Mucosa of descending colon (tissue), 3 donors: ENCODE data around the gene EIF4E1B. TPM values are rescaled to one million over a fixed set of nuclear protein-coding genes. Genes with fewer than 3 reads are reported as not detected.
A peak's percentile ranks its signal among the peaks of the same experiment; 100 is the strongest.

Source experiments
- ATAC-seq: fragments of 200-7000 bp; cut with Tn5 transposase; one replicate; pipeline ENCODE4 v1.9.1; 2020; ENCODE audit warnings: mild to moderate bottlenecking, moderate library complexity
- DNase-seq, 3 donors: peaks; one replicate each; pipeline ENCODE4 v3.0.0-alpha.2; 2020
- H3K36me3 ChIP-seq: fragments of 200-600 bp; one replicate; pipeline ENCODE4 v1.8.0; 2021; ENCODE audit warnings: low read depth, mild to moderate bottlenecking
- H3K4me1 ChIP-seq: fragments of 200-600 bp; one replicate; pipeline ENCODE4 v1.8.0; 2021; ENCODE audit warnings: low read depth, mild to moderate bottlenecking
- H3K4me3 ChIP-seq: fragments of 200-600 bp; one replicate; pipeline ENCODE4 v1.8.0; 2021; ENCODE audit warnings: mild to moderate bottlenecking
- H3K9me3 ChIP-seq: fragments of 200-600 bp; one replicate; pipeline ENCODE4 v1.8.0; 2021; ENCODE audit warnings: mild to moderate bottlenecking
- intact Hi-C, 2 donors: fragments of 100-400 bp; cut with DNase I in 1 of 2; cut with micrococcal nuclease in 1 of 2; formaldehyde crosslinking; loops; one replicate each; pipeline versions ENCODE4 v1.11.0 to v1.11.1; 2022; cut with DNase I, micrococcal nuclease
- total RNA-seq, 3 donors: library from RNA; stranded (reverse); fragmentation: NEBNext Ultra II Directional in 2 of 3; extraction: Animal tissue kit (Norgen Biotek cat#: 25700) in 2 of 3; gene quantifications; one replicate each; pipeline versions ENCODE4 v1.2.1 to v1.2.4, GENCODE V29; 2021 to 2023
- TF ChIP-seq, protein P1 (sequence below): fragments of 200-600 bp; IDR thresholded peaks from one replicate; pipeline ENCODE4 v1.8.0; 2022; ENCODE audit warnings: antibody characterized with exemption, mild to moderate bottlenecking
- donor health status: DM: no; HTN: no; CAD: no; lungs with moderate emphysema.
- donor health status: DM: no; HTN: no; CAD: no.
- donor health status: DM: no; HTN: yes; CAD: no.

Gene EIF4E1B
- total RNA-seq, 3 donors from 2014 or later, result not detected

- TF ChIP-seq, protein P1, sequence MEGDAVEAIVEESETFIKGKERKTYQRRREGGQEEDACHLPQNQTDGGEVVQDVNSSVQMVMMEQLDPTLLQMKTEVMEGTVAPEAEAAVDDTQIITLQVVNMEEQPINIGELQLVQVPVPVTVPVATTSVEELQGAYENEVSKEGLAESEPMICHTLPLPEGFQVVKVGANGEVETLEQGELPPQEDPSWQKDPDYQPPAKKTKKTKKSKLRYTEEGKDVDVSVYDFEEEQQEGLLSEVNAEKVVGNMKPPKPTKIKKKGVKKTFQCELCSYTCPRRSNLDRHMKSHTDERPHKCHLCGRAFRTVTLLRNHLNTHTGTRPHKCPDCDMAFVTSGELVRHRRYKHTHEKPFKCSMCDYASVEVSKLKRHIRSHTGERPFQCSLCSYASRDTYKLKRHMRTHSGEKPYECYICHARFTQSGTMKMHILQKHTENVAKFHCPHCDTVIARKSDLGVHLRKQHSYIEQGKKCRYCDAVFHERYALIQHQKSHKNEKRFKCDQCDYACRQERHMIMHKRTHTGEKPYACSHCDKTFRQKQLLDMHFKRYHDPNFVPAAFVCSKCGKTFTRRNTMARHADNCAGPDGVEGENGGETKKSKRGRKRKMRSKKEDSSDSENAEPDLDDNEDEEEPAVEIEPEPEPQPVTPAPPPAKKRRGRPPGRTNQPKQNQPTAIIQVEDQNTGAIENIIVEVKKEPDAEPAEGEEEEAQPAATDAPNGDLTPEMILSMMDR, result no peak
- Histone ChIP-seq H3K9me3 (no peaks in the 10 kb centered on the region), H3K36me3 (no peaks in the 10 kb centered on the region), H3K4me3 (no peak overlapping the region), H3K4me1 (no peaks in the 10 kb centered on the region)
- DNase-seq (no peak), ATAC-seq (no peak)
- intact Hi-C loops, result no loop called here
Measured at GRCh38 chr5:176685010-176685409, 54.5 kb downstream of the EIF4E1B start.

DNA sequence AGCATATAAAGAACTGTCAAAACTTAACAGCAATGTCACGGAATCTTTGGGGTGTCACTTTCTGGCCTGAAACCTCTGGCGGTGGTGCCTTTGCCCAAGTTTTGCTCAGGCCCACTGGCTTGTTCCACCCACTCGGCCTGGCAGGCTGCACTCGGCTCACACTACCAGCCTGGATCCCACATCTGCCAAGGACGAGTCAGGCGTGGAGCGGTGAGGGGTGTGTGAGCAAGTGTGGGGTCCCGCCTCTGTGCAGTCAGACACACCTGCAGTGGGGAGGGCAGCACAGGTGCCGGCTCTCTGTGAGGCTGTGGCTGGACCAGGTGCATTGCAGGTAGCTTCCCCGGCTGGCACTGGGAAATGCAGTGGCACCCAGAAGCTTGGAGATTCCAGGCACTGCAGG, 56.8 kb downstream of the EIF4E1B start:
- TF ChIP-seq, protein P1, result no peak
- Histone ChIP-seq H3K4me3 (no peak overlapping the region), H3K4me1 (peaks cover 4% of the 10 kb centered on the region), H3K36me3 (no peaks in the 10 kb centered on the region), H3K9me3 (no peaks in the 10 kb centered on the region)
- intact Hi-C loops, result no loop called here
- ATAC-seq (no peak), DNase-seq (no peak)

DNA sequence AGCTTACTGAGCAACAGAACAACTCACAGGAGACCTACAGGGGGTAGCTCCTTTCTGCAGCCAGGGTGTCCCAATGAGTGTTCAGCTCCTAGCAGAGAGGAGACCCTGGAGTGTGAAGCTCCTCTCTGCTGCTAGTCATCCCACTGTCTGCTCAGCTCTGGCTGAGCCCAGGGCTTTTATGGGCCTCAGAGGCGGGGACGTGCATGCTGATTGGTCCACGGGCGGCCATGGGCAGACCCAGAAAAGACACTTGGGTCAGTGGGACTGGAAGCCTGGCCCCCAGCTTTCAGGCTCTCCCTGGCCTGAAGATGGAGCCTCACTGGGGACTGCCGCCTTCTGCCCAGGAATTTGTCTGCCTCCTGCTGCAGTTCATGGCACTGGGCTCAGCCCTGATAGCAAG, 57.4 kb downstream of the EIF4E1B start:
- peaks cover 10% of the 10 kb centered on the region for H3K4me1 ChIP-seq
- no peak for DNase-seq

GRCh38 chr5:176690911-176691310, 60.4 kb downstream of the EIF4E1B start:
- ATAC-seq (no peak), DNase-seq (no peak)
- intact Hi-C loops, result no loop called here
- Histone ChIP-seq H3K36me3 (no peaks in the 10 kb centered on the region), H3K9me3 (no peaks in the 10 kb centered on the region), H3K4me1 (peaks cover 12% of the 10 kb centered on the region), H3K4me3 (no peak overlapping the region)
- TF ChIP-seq, protein P1, result no peak

More for the DNA sequence above, 57.4 kb downstream of the EIF4E1B start:
- TF ChIP-seq, protein P1, result no peak
- ATAC-seq, result no peak
- no peaks in the 10 kb centered on the region for H3K9me3 ChIP-seq
- H3K4me3 ChIP-seq, result no peak overlapping the region
- intact Hi-C loops, result no loop called here
- H3K36me3 ChIP-seq, result no peaks in the 10 kb centered on the region

DNA sequence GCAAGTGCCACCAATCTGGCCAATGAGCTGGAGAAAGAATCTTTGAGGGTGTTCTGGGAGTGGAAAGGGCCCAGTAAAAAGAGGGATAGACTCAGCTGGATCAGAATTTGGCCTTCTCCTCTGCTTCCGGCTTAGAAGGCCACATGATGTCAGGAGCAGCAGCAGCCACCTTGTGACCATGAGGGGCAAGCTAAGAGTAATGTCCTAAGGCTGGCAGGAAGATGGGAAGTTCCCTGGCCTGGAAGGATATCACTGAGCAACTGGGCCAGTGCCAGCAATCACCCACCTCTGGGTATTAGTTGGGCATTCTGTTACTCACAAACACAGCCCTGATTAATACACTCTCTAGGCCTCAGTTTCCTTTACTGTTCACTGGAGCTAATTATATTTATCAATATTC, 61.0 kb downstream of the EIF4E1B start:
- Histone ChIP-seq H3K9me3 (no peaks in the 10 kb centered on the region), H3K4me1 (peaks cover 12% of the 10 kb centered on the region), H3K4me3 (no peak overlapping the region), H3K36me3 (no peaks in the 10 kb centered on the region)
- TF ChIP-seq, protein P1, result no peak
- intact Hi-C loops, result no loop called here
- DNase-seq (no peak), ATAC-seq (no peak)

DNA sequence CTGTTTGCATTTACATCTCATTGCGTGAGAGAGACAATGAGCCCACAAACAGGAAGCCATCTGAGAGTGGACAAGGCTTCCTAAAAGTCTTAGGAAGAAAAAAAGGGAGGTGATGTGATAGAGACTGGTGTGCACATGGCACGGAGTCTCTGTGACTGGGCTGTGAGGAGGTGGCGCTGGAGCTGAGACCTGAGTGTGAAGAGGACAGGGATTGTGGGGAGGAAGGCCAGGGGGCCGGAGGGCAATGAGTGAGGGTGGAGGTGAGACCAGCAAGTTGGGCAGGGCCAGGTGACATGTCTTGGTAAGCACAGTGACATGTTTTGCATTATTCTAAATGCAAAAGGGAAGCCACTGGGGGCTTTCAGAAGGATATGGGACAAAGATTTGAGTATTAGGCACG, 61.9 kb downstream of the EIF4E1B start:
- Histone ChIP-seq H3K36me3 (no peaks in the 10 kb centered on the region), H3K4me1 (peaks cover 12% of the 10 kb centered on the region), H3K9me3 (no peaks in the 10 kb centered on the region), H3K4me3 (no peak overlapping the region)
- ATAC-seq, result peak; percentile 32
- DNase-seq, result no peak
- intact Hi-C loops, result no loop called here
- TF ChIP-seq, protein P1, result no peak
